ENCODE data around the gene TVP23A.

TVP23A gene

GRCh38 chr16:10820546-10820945 is 2.0 kb upstream of the TVP23A start:
- H3K79me2 ChIP-seq, result no peaks in the 10 kb centered on the region
- H3K4me1 ChIP-seq, result no peaks in the 10 kb centered on the region
- no peak overlapping the region for H2AFZ ChIP-seq
- no peak overlapping the region for H3K4me2 ChIP-seq (ENCODE audit: low read length)
- H3K9ac ChIP-seq, result no peak overlapping the region
- no peak for TF ChIP-seq CTCF (IDR thresholded peaks at IDR 0.05)
- no peak overlapping the region for H3K27ac ChIP-seq
- H3K4me3 ChIP-seq (ENCODE audit: low read depth, low read length), result no peak overlapping the region
- H3K36me3 ChIP-seq (ENCODE audit: control insufficient read depth, insufficient read depth, low read length), result no peaks in the 10 kb centered on the region
- no peaks in the 10 kb centered on the region for H3K9me3 ChIP-seq (ENCODE audit: control insufficient read depth, low read length)
- H3K27me3 ChIP-seq (ENCODE audit: control insufficient read depth, insufficient read depth, low read length), result no peaks in the 10 kb centered on the region

GRCh38 chr16:10817514-10817913 is 1.1 kb downstream of the TVP23A start:
- H3K9ac ChIP-seq, result no peak overlapping the region
- no peak overlapping the region for H3K4me3 ChIP-seq (ENCODE audit: low read depth, low read length)

GRCh38 chr16:10813099-10813455 is 5.5 kb downstream of the TVP23A start:
- Histone ChIP-seq H3K27ac (no peak overlapping the region), H3K4me2 (ENCODE audit: low read length) (no peak overlapping the region), H3K4me3 (ENCODE audit: low read depth, low read length) (no peak overlapping the region), H3K9me3 (ENCODE audit: control insufficient read depth, low read length) (no peaks in the 10 kb centered on the region), H3K36me3 (ENCODE audit: control insufficient read depth, insufficient read depth, low read length) (no peaks in the 10 kb centered on the region), H3K9ac (no peak overlapping the region), H3K27me3 (ENCODE audit: control insufficient read depth, insufficient read depth, low read length) (no peaks in the 10 kb centered on the region), H2AFZ (no peak overlapping the region), H3K79me2 (no peaks in the 10 kb centered on the region), H3K4me1 (no peaks in the 10 kb centered on the region)
- no peak for TF ChIP-seq CTCF (IDR thresholded peaks at IDR 0.05)

More at GRCh38 chr16:10817514-10817913, 1.1 kb downstream of the TVP23A start:
- H3K4me2 ChIP-seq (ENCODE audit: low read length), result no peak overlapping the region
- H2AFZ ChIP-seq, result no peak overlapping the region
- no peaks in the 10 kb centered on the region for H3K4me1 ChIP-seq
- no peak for TF ChIP-seq CTCF (IDR thresholded peaks at IDR 0.05)
- no peaks in the 10 kb centered on the region for H3K79me2 ChIP-seq
- H3K27me3 ChIP-seq (ENCODE audit: control insufficient read depth, insufficient read depth, low read length), result no peaks in the 10 kb centered on the region
- H3K27ac ChIP-seq, result no peak overlapping the region
- no peaks in the 10 kb centered on the region for H3K9me3 ChIP-seq (ENCODE audit: control insufficient read depth, low read length)
- H3K36me3 ChIP-seq (ENCODE audit: control insufficient read depth, insufficient read depth, low read length), result no peaks in the 10 kb centered on the region

GRCh38 chr16:10812312-10813098 is 6.1 kb downstream of the TVP23A start:
- Histone ChIP-seq H3K79me2 (no peaks in the 10 kb centered on the region), H3K27me3 (ENCODE audit: control insufficient read depth, insufficient read depth, low read length) (no peaks in the 10 kb centered on the region), H3K36me3 (ENCODE audit: control insufficient read depth, insufficient read depth, low read length) (no peaks in the 10 kb centered on the region), H3K9ac (no peak overlapping the region), H2AFZ (no peak overlapping the region), H3K27ac (no peak overlapping the region), H3K9me3 (ENCODE audit: control insufficient read depth, low read length) (no peaks in the 10 kb centered on the region), H3K4me1 (no peaks in the 10 kb centered on the region), H3K4me3 (ENCODE audit: low read depth, low read length) (no peak overlapping the region), H3K4me2 (ENCODE audit: low read length) (no peak overlapping the region)
- TF ChIP-seq CTCF (IDR thresholded peaks at IDR 0.05), result no peak

- no peaks in the 10 kb centered on the region for H3K27me3 ChIP-seq (ENCODE audit: control insufficient read depth, insufficient read depth, low read length)
- H3K4me2 ChIP-seq (ENCODE audit: low read length), result no peak overlapping the region
- no peak overlapping the region for H3K9ac ChIP-seq
- H3K4me3 ChIP-seq (ENCODE audit: low read depth, low read length), result no peak overlapping the region
- no peaks in the 10 kb centered on the region for H3K79me2 ChIP-seq
- H3K27ac ChIP-seq, result no peak overlapping the region
- H3K4me1 ChIP-seq, result no peaks in the 10 kb centered on the region
- TF ChIP-seq CTCF (IDR thresholded peaks at IDR 0.05), result no peak
- no peaks in the 10 kb centered on the region for H3K36me3 ChIP-seq (ENCODE audit: control insufficient read depth, insufficient read depth, low read length)
- H3K9me3 ChIP-seq (ENCODE audit: control insufficient read depth, low read length), result no peaks in the 10 kb centered on the region
- H2AFZ ChIP-seq, result no peak overlapping the region
Measured at GRCh38 chr16:10809706-10810105, 8.9 kb downstream of the TVP23A start.
